NT2/D1 (cell line): ENCODE results near the gene TEPSIN.

Source experiments
- SUZ12 ChIP-seq: IDR thresholded peaks from 2 replicates; pipeline ENCODE4 v1.6.1; 2011; ENCODE audit not compliant: insufficient read length, insufficient read depth; ENCODE audit errors: extremely low read depth
- YY1 ChIP-seq: IDR thresholded peaks from 2 replicates; pipeline ENCODE4 v1.6.1; 2011; ENCODE audit not compliant: insufficient read length, insufficient read depth
- ZNF274 ChIP-seq: IDR thresholded peaks from 2 replicates; pipeline ENCODE4 v1.6.1; 2011; ENCODE audit warnings: mild to moderate bottlenecking, low read depth, low read length

DNA sequence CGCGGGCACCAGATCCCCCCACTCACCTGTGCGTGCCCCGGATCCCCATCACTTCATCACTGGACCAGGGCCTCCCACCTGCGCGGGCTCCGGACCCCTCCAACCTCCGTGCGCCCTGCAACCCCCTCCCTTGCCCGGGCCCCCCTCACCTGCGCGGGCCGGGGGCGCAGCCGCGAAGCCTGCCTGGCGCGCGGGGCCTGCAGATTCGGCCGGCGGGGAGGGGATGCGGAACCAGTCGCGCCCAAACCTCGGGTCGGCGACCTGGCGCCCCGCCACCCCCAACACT lies 16.3 kb downstream of the TEPSIN start:
- no peak for TF ChIP-seq YY1
- no peak for TF ChIP-seq ZNF274
- no peak for TF ChIP-seq SUZ12
